GM18861 (cell line): ENCODE results near the gene GRAMD2B.
"Not testable (repeated sequence)": the region's sequence is repeated elsewhere in the genome, so short reads cannot be mapped to it uniquely, and the experiment has no call there.

Experiments
- ATAC-seq: cut with Tn5 transposase; IDR thresholded peaks from one replicate; pipeline ENCODE4 v1.9.1; 2021; ENCODE audit not compliant: unreplicated experiment

Gene GRAMD2B

DNA sequence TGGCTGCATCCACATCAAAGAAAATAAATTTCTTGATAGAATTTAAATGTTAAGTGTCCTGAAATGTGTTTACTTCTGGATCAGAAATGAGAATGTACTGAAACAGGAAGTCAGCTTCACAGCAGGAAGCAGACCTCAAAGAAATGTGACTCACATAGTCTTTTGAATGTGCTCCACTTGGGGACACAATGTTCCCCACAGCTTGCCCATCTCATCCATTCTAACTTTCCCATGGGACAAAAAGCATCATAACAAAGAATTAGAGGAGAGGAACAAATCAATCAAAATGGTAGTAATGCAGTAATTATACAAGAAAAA, 85.7 kb downstream of the GRAMD2B start:
- ATAC-seq = no peak

DNA sequence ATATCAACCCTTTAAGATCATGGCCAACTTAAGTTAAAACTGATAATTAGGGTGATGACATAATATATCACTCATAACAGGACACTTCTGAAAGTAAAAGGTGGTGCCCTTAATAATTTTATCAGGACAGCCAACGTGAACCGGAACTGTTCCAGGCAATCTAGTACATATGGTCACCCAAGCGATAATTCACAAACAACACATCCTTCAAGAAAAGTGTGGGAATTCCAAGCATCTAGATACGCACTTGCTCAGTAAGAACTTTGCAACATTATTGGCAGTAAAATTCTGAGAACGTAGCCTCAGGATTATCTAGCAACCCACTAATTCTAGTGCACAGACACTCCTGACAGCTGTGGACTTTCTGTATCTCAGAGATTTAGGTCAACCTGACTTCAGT, 86.1 kb downstream of the GRAMD2B start:
- no peak for ATAC-seq

DNA sequence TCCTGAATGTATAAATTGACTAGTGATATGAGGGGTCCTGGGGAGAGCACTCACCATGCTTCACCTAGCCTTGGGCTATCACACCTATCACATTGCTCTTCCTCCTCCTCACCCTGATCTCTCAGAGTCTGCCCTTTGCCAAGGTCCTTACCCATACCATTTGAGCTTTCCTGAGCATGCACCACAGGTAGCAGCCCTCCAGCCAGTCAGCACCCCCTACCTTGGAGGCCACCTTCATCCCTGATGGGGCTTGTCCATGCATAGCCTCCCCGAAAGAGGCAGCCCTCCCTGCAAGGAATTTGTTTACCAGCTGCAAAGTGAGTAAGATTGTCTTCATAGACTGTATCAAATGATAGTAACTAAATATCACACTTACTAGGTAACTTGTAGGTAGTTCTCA, 88.8 kb downstream of the GRAMD2B start:
- no peak for ATAC-seq

DNA sequence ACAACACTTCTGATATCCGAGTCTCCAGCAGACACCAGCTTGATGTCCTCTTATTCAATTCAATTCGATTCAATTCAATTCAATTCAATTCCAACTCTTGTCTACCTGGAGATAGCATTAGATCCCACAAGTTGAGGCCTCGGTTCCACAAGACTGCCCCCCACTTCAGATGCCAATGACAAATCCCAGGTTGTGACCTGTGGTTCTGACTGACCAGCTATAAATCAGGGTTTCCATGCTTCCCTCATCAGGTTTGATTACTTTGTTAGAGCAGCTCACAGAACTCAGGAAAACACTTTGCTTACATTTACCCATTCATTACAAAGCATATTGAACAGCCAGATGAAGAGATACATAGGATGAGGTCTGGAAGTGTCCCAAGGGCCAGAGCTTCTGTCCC, 89.2 kb downstream of the GRAMD2B start:
- no peak for ATAC-seq

DNA sequence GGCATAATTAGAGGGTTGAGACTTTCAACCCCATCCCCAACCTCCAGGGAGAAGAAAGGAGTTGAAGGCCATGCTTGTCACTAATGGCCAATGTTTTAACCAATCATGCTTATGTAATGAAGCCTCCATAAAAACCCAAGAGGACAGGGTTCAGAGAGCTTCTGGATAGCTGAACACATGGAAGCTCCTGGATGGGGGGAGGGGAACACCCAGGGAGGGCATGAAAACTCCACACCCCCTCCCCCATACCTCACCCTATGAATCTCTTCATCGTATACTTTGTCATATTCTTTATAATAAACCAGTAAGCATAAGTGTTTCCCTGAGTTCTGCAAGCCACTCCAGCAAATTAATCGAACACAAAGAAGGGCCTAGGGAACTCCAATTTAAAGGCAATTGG, 90.1 kb downstream of the GRAMD2B start:
- no peak for ATAC-seq

DNA sequence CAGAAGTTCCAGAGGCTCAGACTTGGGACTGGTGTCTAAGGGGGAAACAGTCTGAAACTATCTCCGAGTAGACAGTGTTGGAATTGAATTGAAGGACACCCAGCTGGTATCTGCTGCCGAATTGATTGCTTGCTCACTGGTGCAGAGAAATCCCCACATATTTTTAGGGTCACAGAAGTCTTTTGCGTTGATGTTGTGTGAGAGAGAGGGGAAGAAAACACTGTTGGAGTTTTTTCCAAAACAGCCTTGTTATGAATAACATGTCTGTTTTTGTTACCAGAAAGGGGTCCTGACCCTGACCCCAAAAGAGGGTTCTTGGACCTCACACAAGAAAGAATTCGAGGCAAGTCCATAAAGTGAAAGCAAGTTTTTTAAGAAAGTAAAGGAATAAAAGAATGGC, 90.5 kb downstream of the GRAMD2B start:
- ATAC-seq = no peak

DNA sequence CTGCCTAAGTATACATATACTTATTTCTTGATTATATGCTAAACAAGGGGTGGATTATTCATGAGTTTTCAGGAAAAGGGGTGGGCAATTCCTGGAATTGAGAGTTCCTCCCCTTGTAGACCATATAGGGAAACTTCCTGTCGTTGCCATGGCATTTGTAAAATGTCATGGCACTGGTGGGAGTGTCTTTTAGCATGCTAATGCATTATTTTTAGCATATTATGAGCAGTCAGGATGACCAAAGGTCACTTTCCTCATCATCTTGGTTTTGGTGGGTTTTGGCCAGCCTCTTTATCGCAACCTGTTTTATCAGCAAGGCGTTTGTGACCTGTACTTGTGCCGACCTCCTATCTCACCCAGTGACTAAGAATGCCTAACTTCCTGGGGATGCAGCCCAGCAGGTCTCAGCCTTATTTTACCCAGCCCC, 90.9 kb downstream of the GRAMD2B start:
- ATAC-seq = no peak

DNA sequence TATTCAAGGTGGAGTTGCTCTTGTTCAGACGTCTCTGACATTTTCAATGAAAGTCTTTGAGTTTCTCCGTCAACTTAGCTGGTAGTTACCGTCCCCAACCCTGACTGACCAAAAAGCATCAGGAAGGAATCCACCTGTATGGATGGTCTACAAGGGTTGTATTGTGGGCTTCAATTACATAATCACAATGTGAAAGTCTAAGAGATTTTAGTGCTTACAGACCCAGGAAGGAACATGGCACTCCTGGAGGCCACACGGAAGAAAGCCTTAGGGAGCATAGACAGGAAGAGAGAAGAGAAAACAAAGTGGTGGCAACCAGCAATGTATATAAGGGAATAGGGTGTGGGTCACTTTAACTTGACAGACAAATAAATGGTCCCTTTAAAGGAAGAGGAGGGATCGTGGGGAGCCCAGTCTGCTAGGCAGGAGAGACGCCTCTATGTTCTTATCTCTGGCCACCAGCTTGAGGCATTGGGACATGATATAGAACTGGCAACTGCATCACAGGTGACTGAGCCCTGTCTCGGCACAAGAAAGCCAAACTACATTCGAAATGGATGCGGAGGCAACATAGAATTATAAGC, 91.4 kb downstream of the GRAMD2B start:
- no peak for ATAC-seq

DNA sequence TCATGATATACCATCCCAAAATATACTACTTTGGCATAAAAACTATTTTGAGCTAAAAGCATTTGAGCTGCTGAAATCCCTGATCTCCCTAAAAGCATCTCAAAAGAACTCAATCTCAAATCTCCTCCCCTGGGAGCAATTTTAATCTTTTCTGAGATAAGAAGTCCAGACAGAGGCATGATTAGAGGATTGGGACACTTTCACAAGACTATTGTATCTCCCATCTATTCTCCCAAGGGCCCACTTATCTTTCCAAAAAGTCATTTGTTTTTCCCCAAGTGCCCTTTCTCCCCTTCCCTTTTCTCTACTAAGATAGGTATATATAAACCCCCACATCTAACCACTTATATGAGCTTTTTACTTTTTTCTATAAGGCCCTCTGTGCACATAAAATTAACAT, 92.1 kb downstream of the GRAMD2B start:
- ATAC-seq = no peak

DNA sequence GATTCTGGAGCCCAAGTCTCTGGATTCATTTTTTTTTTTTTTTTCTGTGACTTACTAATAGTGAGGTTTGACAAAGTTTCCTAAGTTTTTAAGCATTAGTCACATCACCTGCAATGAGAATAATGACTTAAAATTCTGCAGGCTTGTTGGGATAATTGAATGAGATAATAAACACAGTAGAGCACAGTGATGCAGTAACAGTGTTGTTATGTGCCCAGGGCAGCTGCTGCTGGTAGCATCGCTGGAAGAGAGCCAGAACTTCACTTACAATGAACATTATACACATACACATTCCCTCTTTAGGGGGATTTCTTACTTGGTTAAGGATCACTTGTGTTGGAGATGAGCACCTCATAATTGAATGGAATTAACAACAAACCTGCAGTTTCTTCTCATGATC, 92.9 kb downstream of the GRAMD2B start:
- no peak for ATAC-seq

DNA sequence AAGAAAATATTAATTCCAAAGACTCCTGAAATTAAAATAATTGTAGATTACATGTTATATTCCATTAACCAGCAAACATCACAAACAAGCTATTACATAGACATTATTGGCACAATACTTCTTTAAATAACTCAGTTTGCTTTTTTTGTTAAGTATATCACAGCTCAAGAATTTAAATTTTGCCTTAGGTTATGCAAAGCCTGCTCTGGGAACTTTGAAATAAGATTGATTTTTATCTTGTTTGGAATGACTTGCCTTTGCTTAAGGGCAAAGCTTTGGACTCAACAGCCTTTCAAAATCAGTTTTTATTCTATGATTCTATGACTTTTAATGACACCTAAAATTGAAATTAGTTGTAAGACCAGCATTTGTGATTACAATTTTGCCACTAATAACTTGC, 93.6 kb downstream of the GRAMD2B start:
- no peak for ATAC-seq

DNA sequence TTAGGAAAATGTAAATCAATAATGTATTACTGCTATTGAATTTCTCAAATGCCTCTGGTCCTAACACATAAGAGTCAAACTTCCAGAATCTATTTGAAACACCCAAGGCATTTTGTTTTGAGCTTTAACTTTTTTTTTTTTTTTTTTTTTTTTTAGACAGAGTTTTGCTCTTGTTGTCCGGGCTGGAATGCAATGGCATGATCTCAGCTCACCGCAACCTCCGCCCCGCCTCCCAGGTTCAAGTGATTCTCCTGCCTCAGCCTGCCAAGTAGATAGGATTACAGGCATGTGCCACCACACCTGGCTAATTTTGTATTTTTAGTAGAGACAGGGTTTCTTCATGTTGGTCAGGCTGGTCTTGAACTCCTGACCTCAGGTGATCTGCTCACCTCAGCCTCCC, 96.0 kb downstream of the GRAMD2B start:
- ATAC-seq = not testable (repeated sequence)

DNA sequence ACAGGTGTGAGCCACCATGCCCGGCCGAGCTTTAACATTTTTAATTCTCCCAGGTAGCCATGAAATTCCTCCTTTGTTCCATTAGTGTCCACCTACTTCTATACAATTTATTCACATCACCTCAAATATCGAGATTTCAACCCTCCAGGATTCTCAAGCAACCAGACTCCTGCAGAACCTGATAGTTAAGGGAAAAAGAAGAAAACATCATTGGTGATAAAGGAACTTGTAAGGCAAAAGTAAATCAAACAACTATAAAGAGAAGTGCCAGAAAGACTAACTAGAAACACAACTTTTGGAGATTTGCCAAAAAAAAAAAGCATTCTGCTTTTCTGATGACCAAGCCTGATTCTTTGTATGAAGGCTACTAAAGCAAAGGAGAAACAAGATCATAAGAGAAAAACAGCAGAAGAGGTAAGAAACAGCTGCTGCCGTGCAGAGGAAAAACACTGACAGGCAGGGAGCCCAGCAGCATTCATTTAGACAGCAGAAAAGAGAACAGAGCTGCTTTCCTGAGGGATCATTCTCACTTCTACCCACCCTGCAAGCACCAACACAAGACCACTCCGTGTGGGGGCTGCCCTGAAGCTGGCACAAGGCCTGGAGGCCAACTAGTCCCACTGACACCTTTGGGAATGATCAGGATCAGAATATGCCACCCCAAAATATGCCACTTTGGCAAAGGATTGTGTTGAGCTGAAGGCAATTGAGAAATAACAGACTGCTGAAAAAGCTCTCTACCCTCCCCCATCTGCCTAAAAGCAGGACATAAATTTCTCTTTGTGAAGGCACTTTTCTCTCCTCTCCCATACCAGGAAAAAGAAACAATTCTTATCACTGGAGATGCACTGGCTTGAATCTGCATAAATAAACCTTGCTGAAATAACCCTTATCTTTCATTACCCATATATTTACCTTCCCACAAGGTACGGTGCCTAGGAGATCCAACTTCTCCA, 96.7 kb downstream of the GRAMD2B start:
- ATAC-seq = no peak

DNA sequence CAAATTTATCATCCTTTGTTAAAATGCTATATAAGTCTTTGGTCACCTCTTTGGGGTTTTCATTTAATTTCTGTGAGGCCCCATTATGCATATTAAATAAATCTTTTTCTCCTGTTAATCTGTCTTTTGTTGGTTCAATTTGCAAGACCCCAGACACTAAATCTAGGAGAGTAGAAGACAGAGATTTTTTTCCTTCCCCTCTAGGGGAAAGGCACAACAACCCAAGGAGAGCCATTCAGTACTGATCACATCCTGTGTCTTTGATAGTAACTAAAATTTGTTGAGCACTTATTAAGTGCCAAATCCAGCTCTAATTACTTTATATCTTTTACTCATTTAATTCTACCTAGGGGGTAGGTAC, 97.4 kb downstream of the GRAMD2B start:
- no peak for ATAC-seq

DNA sequence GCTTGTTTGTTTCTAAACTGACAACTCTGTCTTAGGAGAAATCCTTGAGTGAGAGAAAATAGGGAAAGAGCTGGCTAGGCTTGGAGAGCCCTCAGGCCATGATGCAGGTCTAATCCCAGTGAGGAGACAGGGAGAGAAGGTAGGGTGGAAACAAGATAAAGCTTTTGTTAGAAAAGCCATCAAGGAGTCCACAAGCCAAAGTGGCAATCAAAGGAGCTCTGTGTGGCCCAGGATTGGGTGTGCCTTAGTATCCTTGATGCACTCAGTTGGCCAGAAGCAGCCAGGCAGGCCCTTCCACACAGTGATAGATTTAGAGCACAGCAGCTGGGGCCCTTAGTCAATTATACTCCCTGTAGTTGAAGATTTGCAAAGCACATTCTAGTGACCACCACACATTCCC, 97.9 kb downstream of the GRAMD2B start:
- no peak for ATAC-seq

DNA sequence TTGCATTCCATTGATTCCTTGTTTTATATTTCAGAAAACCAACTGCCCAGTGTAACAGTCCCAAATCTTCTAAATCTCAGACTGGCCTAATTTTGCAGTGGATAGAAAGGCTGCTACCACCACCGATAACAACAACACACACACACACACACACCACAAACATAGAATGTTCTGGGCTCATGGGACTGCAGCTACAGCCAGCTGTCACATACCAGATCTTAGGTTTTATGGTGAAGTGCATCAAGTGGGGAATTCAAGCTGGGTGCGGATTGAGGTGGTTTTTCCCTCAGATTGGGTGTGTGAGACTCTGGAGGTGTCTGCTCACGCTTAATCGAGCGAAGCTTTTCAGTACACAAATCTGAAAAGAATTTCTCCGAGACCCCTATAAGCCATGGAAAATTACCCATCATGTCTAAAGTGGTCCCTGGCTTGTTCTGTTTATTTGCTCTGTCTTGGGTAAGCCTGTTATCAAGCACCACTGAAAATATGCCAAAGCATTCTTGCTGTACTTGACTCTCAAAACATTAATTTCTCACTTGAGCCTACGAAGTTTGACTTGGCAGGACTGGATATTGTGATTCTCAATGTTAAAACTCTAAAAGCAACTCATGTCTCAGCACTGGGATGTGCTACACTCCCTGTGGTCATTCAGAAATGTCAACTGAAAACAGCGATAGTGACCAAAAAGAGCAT, 100.8 kb downstream of the GRAMD2B start:
- ATAC-seq = no peak

DNA sequence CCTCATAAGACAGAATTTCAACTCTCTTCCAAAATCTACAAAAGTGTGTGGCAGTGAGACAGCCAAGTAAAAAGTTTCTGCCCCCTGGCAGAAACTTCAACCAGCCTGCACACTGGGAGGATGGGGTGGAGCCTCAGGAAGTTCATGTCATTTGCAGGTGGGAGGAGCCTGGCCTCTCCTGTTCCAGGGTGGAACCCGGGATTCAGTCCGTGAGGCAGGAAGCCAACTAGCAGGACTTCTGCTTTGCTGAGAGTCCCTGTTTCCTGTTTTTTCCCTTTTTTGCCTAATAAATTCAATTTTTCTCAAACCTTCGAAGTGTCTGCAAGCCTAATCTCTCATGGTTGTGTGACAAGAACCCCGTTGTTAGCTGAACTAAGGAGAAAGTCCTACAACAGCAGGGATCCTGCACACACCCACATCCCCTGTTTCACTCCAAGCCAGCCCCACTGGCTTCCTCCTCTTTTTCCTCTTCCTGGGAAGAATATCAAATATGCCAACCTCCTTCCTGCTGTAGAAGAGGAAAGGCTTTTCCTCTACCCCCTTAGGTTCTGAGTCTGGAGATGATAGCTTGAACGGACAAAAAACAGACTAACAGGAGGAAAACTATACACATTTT, 102.5 kb downstream of the GRAMD2B start:
- no peak for ATAC-seq

DNA sequence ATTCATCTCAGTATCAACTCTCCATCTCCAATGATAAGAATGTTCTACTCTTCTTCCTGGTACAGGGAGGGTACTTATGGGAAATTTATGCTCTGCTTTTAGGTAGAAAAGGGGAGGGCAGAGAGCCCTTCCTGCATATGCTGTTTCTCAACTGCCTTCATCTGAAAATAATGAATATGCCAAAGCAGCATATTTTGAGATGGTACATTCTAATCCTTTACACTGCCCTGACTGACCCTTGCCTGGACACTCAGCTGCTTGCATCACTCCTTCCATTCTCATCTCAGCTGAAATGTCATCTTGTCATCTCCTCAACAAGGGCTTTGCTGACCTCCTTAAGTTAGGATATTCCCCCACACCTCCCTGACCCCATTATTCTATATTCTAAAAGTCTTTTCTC, 103.3 kb downstream of the GRAMD2B start:
- ATAC-seq = no peak

DNA sequence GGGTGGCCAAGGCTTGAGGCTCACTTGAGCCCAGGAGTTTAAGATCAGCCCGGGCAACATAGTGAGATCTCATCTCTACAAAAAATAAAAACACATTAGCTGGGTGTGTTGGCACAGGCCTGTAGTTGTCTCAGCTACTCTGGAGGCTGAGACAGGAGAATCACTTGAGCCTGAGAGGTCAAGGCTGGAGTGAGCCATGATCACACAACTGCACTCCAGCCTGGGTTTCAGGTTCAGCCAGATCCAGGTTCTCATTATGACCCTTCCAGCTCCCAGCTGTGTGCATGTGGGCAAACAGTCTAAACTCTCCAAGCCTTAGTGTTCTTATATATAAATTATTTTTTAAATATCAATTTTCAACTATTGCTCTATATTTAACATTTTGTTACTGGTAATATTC, 103.9 kb downstream of the GRAMD2B start:
- ATAC-seq = no peak

DNA sequence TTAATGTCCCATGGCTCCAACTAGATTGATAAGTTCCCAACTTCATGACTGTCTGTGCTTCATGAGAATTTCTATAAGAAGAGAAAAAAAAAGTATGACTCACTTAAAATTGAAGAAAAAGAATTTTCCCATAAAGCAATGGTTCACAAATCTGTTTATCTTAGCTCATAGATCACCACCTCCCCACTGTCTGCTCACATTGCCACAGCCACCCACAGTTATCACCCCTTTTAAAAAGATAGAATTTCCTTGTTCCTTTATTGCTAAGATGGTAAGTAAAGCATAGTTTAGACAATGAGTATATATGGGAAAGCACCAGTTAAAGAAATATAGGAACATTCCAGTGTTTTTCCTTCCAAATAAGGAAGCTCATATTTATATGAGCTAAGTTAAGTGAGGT, 104.7 kb downstream of the GRAMD2B start:
- ATAC-seq = no peak

DNA sequence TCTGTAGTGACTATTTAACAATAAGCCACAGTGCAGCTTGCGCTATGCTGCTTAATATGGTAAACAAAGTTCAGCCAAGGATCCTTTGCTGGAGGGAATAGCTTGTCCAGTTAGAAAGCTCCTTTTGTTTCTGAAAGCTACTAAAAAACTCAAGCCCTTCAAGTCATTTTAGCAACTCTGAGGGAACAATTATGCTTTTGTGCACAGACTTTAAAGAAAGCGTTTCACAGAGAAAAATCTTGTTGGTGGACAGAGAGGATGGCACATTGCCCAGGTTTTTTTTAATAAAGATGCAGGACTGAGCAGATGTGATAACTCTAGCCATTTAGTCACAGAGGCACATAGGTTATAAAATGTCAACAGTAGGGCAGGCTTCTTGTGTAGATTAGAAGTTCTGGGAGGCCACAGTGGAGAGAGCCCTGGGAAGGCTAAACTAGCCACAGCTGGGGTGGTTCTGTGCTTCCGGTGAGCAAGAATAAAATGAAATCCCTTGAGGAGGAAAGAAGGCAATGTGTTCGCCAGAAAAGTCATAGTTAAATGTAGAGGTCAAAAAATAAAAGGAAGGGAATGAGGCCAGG, 108.4 kb downstream of the GRAMD2B start:
- no peak for ATAC-seq
